D721Med (cell line): Measurements from ENCODE around the gene COL20A1.

ENCODE experiments used
- DNase-seq: peaks from one replicate; pipeline ENCODE4 v3.0.0; 2011; ENCODE audit warnings: low spot score; ENCODE audit not compliant: insufficient read length
- FAIRE-seq: peaks from 2 replicates; lab custom pipeline; 2011; peaks lifted over from hg19 to GRCh38; lab: Jason Lieb, UNC
- TF ChIP-seq, protein P1 (sequence below): IDR thresholded peaks from 2 replicates; pipeline ENCODE4 v1.5.1; 2012; ENCODE audit warnings: mild to moderate bottlenecking, control low read depth; ENCODE audit not compliant: insufficient read depth; ENCODE audit errors: missing control alignments

The COL20A1 gene

DNA sequence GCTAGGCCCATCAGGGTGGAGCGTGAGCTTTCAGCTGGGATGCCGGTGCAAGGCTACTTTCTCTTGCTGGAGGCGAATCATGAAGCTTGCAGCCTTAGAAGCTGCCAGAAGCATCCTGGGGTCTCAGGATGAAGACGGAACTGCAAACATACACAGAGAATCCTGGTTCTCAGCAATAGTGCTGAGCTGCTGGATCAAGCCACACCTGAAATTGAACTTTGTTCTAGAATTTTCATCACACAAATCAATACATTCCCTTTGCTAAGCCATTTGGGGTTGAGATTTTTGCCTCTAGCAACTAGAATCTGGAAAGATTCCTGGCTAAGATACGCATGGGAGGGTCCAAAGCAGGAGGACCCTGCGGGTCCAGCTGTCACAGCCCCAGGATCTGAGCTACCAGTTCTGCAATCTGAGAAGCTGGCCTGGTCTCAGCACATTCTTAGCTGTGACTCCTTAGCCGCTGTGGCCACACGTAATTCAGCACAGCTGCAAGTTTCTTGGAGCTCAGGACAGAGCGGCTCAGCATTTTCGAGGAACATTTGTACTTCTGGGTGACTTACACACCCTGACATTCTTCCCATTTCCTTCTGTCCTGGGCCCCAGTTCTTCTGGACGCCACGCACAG, 27.0 kb upstream of the COL20A1 start:
- TF ChIP-seq, protein P1, sequence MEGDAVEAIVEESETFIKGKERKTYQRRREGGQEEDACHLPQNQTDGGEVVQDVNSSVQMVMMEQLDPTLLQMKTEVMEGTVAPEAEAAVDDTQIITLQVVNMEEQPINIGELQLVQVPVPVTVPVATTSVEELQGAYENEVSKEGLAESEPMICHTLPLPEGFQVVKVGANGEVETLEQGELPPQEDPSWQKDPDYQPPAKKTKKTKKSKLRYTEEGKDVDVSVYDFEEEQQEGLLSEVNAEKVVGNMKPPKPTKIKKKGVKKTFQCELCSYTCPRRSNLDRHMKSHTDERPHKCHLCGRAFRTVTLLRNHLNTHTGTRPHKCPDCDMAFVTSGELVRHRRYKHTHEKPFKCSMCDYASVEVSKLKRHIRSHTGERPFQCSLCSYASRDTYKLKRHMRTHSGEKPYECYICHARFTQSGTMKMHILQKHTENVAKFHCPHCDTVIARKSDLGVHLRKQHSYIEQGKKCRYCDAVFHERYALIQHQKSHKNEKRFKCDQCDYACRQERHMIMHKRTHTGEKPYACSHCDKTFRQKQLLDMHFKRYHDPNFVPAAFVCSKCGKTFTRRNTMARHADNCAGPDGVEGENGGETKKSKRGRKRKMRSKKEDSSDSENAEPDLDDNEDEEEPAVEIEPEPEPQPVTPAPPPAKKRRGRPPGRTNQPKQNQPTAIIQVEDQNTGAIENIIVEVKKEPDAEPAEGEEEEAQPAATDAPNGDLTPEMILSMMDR = no peak
- FAIRE-seq (no peak), DNase-seq (no peak)

DNA sequence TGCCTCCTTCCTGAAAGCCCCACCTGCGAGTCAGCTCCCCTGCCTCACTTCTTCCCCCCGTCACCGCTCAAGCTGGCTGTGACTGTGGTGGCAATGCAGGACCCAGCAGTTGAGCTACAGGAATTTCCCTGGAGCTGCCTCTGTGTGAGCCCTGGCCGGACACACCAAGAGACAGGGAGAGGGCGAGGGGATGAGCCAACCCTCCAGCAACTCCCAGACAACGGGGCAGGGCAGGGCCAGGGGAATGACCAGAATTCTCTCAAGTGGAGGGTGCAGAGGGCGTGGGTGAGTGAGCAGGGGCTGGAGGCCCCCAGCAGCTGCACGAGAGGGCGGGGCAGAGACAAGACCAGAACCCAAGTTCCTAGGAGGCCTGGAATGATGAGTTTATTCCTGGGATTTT, 25.3 kb upstream of the COL20A1 start:
- FAIRE-seq (no peak), DNase-seq (no peak)
- TF ChIP-seq, protein P1 = no peak

DNA sequence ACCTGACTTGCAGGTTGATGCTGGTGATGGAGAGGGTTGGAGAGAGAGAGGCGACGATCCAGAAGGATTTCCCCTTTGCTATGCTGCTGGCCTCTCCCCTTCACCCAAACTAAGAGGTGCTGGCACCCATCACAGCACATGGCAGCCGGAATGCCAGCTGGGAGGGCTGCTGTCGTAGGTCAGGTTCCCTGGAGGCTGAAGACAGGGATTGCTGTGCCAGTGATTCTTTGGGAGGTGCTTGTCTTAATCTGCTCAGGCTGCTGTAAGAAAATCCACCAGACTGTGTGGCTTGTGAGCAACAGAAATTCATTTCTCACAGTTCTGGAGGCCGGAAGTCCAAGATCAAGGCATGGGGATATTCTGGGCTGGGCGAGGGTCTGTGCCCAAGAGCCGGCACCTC, 24.7 kb upstream of the COL20A1 start:
- peak; percentile 83 for DNase-seq
- TF ChIP-seq, protein P1 = no peak
- FAIRE-seq = no peak

DNA sequence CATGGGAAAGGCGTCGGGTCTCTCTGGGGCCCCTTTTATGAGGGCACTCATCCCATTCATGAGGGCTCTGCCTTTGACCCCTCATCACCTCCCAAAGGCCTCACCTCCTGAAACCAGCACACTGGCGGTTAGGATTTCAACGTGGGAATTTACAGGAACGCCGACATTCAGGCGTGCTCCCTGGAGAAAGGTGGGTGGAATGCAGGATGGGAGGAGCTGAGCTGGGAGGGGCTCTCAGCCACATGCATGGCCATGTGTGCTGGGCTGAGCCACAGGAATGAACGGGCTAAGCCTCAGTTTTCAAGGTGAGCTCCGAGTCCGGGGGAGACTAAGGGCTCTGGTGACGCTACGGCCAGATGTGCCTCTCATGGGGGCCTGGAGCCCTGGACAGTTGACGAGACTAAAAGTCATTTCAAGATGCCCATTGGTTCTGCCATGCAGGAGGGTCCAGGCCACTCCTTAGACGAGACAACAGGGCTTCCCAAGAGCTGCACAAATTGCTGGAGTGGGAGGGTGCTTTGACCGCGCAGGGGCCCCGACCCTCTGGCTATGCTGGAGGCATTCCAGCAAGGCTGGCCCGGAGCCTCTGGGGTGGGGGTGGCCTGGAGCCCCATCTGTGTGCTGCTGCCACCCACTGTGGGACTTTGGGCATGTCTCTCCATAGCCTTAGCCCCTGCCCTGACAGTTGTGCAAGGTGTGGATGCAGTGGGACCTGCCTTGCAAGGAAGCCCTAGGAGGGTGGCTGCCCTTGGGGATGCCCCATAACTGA, 24.1 kb upstream of the COL20A1 start:
- TF ChIP-seq, protein P1 = no peak
- DNase-seq (no peak), FAIRE-seq (no peak)

DNA sequence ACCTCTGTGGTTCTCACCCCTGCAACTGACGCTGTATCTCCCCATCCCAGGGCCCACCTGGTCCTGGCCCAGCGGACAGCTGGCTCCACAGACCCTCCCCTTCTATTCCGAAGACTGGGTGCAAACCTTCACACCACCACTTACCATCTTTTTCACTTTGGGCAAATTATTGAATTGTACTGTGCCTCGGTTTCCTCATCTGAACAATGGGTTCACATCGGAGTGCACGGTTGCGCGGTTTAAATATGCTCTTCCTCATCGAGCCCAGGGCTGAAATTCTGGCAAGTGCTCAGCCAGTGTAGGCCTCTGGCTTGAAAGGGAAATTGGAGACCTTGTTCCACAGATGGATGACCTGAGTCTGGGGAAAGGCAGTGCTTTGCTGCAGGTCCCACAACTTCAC, 23.3 kb upstream of the COL20A1 start:
- TF ChIP-seq, protein P1 = no peak
- no peak for FAIRE-seq

DNA sequence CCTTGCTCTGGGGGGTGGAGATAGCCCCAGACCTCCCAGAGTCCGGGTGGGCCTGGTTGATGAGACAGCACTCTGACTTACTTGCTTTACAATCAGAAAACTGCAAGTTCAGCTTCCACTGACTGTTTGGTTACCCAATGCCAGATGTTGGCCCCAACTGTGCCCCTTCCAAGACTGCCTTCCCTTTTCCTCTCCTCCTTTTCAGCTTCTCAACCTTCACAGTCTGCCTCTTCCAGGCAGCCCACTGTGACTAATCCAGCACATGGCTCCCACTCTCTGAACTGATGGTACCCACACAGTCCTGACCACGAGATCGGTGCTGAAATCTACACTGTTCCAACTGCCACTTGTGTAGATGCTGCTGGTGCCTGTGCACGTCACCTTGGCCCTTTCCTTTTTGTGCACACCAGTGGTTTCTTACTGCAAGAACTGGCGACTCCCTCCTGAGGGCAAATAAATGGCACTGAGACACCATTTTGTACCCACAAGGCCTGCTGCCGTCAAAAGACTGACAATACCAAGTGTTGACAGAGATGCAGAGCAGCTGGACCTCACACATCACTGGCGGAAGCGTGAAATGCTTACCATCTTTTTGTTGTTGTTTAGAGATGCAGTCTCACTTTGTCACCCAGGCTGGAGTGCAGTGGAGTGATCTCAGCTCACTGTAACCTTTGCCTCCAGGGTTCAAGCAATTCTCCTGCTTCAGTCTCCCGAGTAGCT, 22.2 kb upstream of the COL20A1 start:
- TF ChIP-seq, protein P1 = no peak
- FAIRE-seq = no peak

More for the DNA sequence above, 23.3 kb upstream of the COL20A1 start:
- DNase-seq = no peak

More for the DNA sequence above, 22.2 kb upstream of the COL20A1 start:
- no peak for DNase-seq
